Measurements from ENCODE around the gene SLC25A13.

Gene SLC25A13

GRCh38 chr7:96322847-96323461 is 1.1 kb upstream of the SLC25A13 start:
- DNase-seq = no peak

- DNase-seq = no peak
These were observed 436 bp upstream of the SLC25A13 start for GRCh38 chr7:96322373-96322695.

GRCh38 chr7:96321031-96321657 is 754 bp downstream of the SLC25A13 start:
- peak; percentile 35 for DNase-seq

DNA sequence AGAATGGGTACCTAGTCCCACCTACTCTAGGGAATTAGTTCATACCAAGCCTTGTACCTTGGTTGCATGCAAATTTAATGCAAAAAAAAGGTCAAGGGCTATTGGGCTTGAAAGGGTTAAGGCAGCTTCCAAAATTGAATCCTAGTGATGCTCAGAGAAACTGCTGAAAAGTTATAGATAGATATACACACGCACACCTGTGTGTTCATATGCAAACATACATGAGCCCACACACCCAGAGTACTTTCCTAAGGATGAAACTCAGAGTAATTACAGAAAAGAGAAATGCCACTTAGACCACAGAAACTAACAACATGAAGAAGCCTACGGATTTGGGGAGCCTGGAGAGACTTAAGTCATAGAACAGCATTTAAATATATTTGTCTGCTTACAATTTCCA is 1.5 kb downstream of the SLC25A13 start:
- DNase-seq = no peak

DNA sequence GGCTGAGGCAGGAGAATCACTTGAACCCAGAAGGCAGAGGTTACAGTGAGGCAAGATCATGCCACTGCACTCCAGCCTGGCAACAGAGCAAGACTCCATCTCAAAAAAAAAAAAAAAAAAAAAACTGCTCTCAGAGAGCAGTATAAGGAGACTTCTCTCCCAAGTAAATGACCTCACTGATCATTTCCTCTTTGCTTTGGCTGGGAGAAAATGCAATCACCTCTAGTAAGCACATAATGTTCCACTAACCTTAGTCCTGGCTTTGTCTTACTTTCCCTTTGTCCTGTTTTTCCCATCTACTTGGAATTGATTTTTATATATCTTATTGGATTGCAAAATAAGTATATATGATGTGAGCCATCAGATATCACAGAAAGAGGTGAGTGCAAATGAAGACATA is 2.5 kb downstream of the SLC25A13 start:
- no peak for DNase-seq

DNA sequence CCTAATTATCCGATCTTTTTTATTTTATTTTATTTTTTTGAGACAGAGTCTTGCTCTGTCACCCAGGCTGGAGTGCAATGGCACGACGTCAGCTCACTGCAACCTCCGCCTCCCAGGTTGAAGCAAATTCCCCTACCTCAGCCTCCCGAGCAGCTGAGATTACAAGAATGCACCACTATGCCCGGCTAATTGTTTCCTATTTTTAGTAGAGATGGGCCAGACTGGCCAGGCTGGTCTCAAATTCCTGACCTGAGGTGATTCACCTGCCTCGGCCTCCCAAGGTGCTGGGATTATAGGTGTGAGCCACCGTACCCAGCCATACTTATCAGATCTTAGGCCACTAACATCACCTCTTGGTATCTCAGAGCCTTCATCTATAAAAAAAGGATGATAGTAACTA is 4.9 kb downstream of the SLC25A13 start:
- DNase-seq = no peak

DNA sequence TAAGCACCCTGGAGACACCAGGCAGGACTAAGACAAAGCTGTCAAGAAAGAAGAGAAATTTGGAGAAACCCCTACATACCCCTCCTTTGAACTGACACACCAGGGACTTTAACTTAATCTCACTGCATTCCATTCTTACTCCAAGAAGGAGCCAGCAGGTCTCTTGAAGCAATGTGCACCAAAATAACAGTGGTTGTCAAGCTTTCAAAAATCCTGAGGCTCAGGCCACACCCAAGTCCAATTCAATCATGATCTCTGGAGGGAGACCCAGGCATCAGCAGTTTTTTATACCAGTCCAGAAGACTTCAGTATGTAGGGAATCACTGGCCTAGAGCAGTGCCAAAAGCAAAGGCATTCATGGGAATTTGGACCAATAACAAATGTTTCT is 6.8 kb downstream of the SLC25A13 start:
- no peak for DNase-seq

DNA sequence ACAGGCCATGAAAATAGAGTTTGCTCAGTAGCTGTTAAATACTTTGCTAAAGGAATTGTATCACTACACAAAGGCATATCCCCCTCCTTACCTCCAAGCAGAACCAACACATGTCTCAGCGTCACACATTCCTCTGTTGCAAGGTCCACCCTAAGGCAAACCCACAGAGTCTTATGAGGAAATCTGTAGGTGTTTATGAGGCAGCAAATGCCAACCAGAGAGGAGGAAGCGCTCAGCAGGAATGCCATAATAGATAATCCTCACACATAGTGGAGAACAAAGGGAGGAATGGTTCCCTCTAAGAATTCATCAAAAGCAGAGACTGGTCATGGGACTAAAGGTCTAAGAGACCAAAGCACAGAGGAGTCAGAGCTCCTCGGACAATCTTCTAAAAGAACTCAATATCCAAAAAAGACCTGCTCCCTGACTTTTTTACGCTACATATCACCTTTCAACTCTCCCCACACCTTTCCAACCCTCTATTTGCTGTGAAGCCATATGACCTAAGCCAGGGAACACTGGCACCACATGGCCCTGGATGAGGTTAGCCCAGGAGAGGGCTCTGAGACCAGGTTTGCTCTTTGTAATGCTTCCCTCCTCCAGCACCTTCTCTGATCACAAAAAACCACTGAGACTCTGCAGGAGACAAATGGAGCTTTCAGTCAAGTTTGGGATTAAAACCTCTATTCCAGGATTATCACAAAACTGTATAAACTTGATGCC is 7.3 kb downstream of the SLC25A13 start:
- no peak for DNase-seq

DNA sequence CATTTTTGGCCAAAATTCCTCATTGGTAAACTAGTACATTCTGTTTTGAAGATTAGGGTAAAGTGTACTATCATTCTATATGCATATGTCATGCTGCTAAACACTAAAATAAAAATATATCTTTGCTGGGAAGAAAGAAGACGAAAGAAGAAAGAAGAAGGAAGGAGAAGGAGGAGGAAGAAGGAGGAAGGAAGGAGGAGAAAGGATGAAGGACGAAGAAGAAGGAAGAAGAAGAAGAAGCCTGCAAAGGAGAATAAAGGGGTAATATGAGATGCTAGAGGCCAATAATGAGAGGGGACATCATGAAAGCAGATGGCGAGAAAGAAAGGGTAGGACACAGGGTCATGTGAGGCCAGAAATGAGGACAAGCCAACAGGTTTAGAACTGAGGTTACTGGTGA is 8.0 kb downstream of the SLC25A13 start:
- no peak for DNase-seq

- DNase-seq = no peak
These were observed 9.4 kb downstream of the SLC25A13 start for GRCh38 chr7:96312502-96312901.

- peak; percentile 6 for DNase-seq
These were observed 9.9 kb downstream of the SLC25A13 start for GRCh38 chr7:96311967-96312366.

DNA sequence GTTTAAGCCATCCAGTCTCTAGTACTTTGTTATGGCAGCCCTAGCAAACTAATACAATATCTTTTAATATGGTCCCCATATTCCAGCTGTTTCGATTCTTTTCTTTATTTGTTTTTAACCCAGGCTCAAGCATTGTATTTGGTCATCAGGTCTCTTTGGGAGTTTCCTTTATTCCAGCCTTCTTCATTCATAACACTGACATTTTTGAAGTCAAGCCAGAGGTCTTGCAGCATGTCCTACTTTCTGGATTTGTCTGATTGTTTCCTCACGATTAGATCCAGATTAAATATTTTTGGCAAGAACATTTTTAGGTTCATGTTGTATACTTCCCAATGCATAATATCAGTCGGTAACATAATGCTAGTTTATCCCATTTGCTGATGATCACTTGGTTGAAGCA is 11.8 kb downstream of the SLC25A13 start:
- DNase-seq = no peak

DNA sequence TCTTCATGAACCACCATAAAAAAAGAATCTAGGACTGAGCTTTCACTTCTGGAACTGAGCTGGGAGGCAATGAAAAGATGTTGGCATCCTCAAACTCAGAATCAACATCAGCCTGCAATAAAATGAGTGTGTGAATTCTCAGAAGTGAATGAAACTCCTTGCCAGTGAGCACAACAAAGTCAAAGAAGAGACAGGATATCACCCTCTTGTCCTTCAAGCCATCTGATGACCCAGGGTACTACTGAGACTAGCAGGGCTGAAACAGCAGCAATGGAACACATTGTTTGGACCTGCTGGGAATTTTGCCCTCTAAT is 13.0 kb downstream of the SLC25A13 start:
- DNase-seq = no peak

GRCh38 chr7:96308253-96308949 is 13.5 kb downstream of the SLC25A13 start:
- no peak for DNase-seq

GRCh38 chr7:96306385-96307125 is 15.3 kb downstream of the SLC25A13 start:
- no peak for DNase-seq

GRCh38 chr7:96305915-96306314 is 16.0 kb downstream of the SLC25A13 start:
- DNase-seq = no peak

- no peak for DNase-seq
These were observed 17.3 kb downstream of the SLC25A13 start for GRCh38 chr7:96304573-96304972.

- DNase-seq = no peak
These were observed 18.0 kb downstream of the SLC25A13 start for GRCh38 chr7:96303686-96304443.

DNA sequence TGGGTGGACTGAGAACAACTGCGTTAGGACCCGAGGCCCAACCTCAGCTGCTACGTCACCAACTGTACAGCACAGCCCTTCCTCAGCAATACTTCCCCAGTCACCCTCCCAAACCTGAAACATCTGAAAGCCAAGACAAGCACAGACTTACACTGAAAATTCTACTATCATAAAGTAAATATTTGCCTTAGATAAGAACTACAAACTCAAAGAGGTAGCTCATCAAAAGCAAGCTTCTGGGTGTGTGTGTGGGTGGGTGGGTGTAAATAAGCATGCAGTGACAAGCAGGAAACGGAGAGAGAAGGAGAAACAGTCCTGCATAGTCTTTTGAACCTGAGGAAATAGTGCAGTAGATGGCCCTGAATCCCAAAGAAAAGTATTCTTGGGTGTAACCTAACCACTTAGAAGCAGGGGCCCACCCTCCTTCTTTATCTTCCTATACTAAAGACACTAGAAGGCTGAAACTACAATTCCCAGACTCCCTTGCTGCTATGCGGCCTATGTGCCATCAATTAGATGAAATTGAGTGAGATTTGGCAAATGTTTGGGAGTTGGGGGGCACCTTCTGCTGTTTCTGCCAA is 18.7 kb downstream of the SLC25A13 start:
- no peak for DNase-seq

DNA sequence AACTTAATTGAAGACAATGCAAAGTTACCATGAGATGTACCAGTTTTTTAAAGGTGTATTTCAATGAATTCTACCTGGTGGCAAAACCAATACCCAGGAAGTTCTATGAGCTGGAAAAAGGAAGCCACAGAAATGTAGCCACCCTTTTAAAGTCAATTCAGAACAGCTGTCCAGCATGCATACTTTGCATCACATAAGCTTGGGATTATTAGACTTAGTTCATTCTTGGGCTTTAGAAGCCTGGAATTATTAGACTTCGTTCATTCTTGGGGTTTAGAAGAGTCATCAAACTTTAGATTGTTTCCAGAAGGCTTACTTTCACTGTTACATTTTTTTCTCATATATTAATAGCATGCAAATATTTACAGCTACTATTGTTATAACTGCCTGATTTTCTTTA is 20.9 kb downstream of the SLC25A13 start:
- DNase-seq = no peak

- no peak for DNase-seq
These were observed 21.4 kb downstream of the SLC25A13 start for GRCh38 chr7:96300502-96300901.

DNA sequence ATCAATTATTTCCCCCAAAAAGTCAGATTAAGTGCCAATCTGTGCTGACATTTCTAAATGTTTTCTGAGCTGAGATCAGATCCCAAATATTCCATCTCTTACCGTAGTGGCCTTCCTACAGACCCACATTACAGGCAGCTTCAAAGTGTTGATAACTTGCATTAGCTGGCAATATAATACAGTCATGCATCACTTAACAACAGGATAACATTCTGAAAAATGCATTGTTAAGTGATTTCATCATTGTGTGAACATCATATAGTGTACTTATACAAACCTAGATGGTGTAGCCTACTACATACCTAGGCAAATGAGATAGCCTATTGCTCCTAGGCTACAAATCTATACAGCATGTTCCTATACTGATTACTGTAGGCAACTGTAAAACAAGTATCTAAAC is 22.4 kb downstream of the SLC25A13 start:
- DNase-seq = no peak
